CD4-positive, alpha-beta memory T cell (primary cell): ENCODE results near the gene MED14. TPM values are rescaled to one million over a fixed set of nuclear protein-coding genes. Genes with fewer than 3 reads are reported as not detected.

Experiments used
- CTCF ChIA-PET: fragments of 350-600 bp; sonication (Branson Sonifier 250); formaldehyde crosslinking; loops from one replicate; lab custom pipeline; 2021; ENCODE audit warnings: inconsistent platforms; ENCODE audit not compliant: partially characterized antibody; lab: Charles Lee
- POLR2A ChIA-PET: fragments of 350-600 bp; sonication (Branson Sonifier 250); formaldehyde crosslinking; loops from one replicate; lab custom pipeline; 2021; ENCODE audit not compliant: partially characterized antibody; lab: Charles Lee
- DNase-seq, 5 donors: peaks; one replicate each; pipeline versions ENCODE4 v3.0.0 to v3.0.0-alpha.2; 2020 to 2022; ENCODE audit warnings: mixed read lengths in 1 of 5
- H3K27ac ChIP-seq: one replicate; pipeline ENCODE4 v1.7.0; 2013; ENCODE audit warnings: low read depth, low read length
- H3K27me3 ChIP-seq: 2 replicates; pipeline ENCODE4 v1.7.0; 2013; ENCODE audit warnings: mild to moderate bottlenecking, low read length, moderate library complexity; ENCODE audit not compliant: insufficient read depth
- H3K36me3 ChIP-seq: 2 replicates; pipeline ENCODE4 v1.7.0; 2013; ENCODE audit warnings: mild to moderate bottlenecking, low read length, moderate library complexity; ENCODE audit not compliant: insufficient read depth
- H3K4me1 ChIP-seq: 2 replicates; pipeline ENCODE4 v1.7.0; 2013; ENCODE audit warnings: mild to moderate bottlenecking, low read length, moderate library complexity; ENCODE audit not compliant: insufficient read depth
- H3K4me3 ChIP-seq, 2 donors: one replicate each; pipeline ENCODE4 v1.7.0; 2013; ENCODE audit warnings: low read length in 2 of 2, mild to moderate bottlenecking in 1 of 2
- H3K9me3 ChIP-seq, 2 donors: one replicate each; pipeline ENCODE4 v1.7.0; 2013; ENCODE audit warnings: low read length in 2 of 2, control low read depth in 1 of 2; ENCODE audit not compliant: control insufficient read depth in 1 of 2
- H3K27ac Mint-ChIP-seq, 7 donors: one replicate each; pipeline ENCODE4 v1.8.0; 2020 to 2021; ENCODE audit warnings: mixed read lengths in 7 of 7, mild to moderate bottlenecking in 6 of 7, inconsistent platforms in 3 of 7, moderate library complexity in 3 of 7
- H3K27me3 Mint-ChIP-seq, 2 donors: one replicate each; pipeline ENCODE4 v1.8.0; 2020 to 2021; ENCODE audit warnings: mixed read lengths in 2 of 2
- H3K36me3 Mint-ChIP-seq, 2 donors: one replicate each; pipeline ENCODE4 v1.8.0; 2020 to 2021; ENCODE audit warnings: mixed read lengths in 2 of 2, inconsistent platforms in 1 of 2, mild to moderate bottlenecking in 1 of 2
- H3K4me1 Mint-ChIP-seq, 4 donors: one replicate each; pipeline ENCODE4 v1.8.0; 2020 to 2021; ENCODE audit warnings: mixed read lengths in 4 of 4, mild to moderate bottlenecking in 1 of 4
- H3K4me3 Mint-ChIP-seq, 8 donors: one replicate each; pipeline ENCODE4 v1.8.0; 2020 to 2021; ENCODE audit warnings: mixed read lengths in 8 of 8, mild to moderate bottlenecking in 7 of 8, moderate library complexity in 6 of 8, inconsistent platforms in 3 of 8
- H3K9me3 Mint-ChIP-seq, 8 donors: one replicate each; pipeline ENCODE4 v1.8.0; 2020 to 2021; ENCODE audit warnings: mixed read lengths in 8 of 8, mild to moderate bottlenecking in 5 of 8, inconsistent platforms in 3 of 8, moderate library complexity in 1 of 8
- intact Hi-C: fragments of 100-400 bp; cut with micrococcal nuclease; formaldehyde crosslinking; loops from one replicate; pipeline ENCODE4 v1.15.1; 2023
- polyA plus RNA-seq, 2 donors: library from polyadenylated mRNA; unstranded; fragments of 300-500 nt; fragmentation: Illumina TruSeq; gene quantifications; one replicate each; pipeline ENCODE4 v1.2.3, GENCODE V29; 2021
- total RNA-seq, 2 experiments: library from RNA; stranded (reverse); gene quantifications; one replicate each; pipeline ENCODE4 v1.2.3, GENCODE V29; 2021

The MED14 gene
- total and polyA plus RNA-seq, 4 experiments from 2014 or later, result 3.9 to 39.0 (median 25.6) TPM

GRCh38 chrX:40694802-40695201 is 40.5 kb downstream of the MED14 start:
- intact Hi-C loops, result no loop called here
- Histone ChIP-seq H3K4me3 (no peak overlapping the region), H3K27ac (no peak overlapping the region), H3K4me1 (no peaks in the 10 kb centered on the region), H3K27me3 (no peaks in the 10 kb centered on the region), H3K36me3 (peaks cover 3% of the 10 kb centered on the region), H3K9me3 (no peaks in the 10 kb centered on the region)
- Mint-ChIP-seq H3K27me3 (no peaks in the 10 kb centered on the region), H3K27ac (peak overlapping the region in 1 of 7 donors; percentile 19), H3K36me3 (peaks cover 54 to 64% of the 10 kb centered on the region in 2 donors), H3K4me3 (no peak overlapping the region), H3K4me1 (no peaks in the 10 kb centered on the region), H3K9me3 (no peaks in the 10 kb centered on the region)
- POLR2A ChIA-PET, result no interaction called here
- no peak for DNase-seq
- CTCF ChIA-PET, result interaction anchor here (1.1 kb wide), 1 partner anchor 11 kb away, joined by 3 read pairs; no protein-coding TSS in a partner anchor

- peak overlapping the region in 1 of 7 donors; percentile 60 for H3K27ac Mint-ChIP-seq
- H3K9me3 ChIP-seq, result no peaks in the 10 kb centered on the region
- CTCF ChIA-PET, result no interaction called here
- peaks cover 8% of the 10 kb centered on the region for H3K36me3 ChIP-seq
- H3K4me1 Mint-ChIP-seq, result peaks cover 6 to 8% (median 7%) of the 10 kb centered on the region in 4 donors
- H3K36me3 Mint-ChIP-seq, result peaks cover 50 to 66% of the 10 kb centered on the region in 2 donors
- POLR2A ChIA-PET, result no interaction called here
- H3K27me3 ChIP-seq, result no peaks in the 10 kb centered on the region
- no peak overlapping the region for H3K4me3 Mint-ChIP-seq
- no peaks in the 10 kb centered on the region for H3K27me3 Mint-ChIP-seq
- no peaks in the 10 kb centered on the region for H3K9me3 Mint-ChIP-seq
- intact Hi-C loops, result no loop called here
- H3K4me3 ChIP-seq, result no peak overlapping the region
- no peak for DNase-seq
- H3K4me1 ChIP-seq, result peaks cover 5% of the 10 kb centered on the region
- no peak overlapping the region for H3K27ac ChIP-seq
These were observed 46.4 kb downstream of the MED14 start for GRCh38 chrX:40688929-40689328.

- H3K4me3 ChIP-seq, result no peak overlapping the region
- no peak for DNase-seq
- Mint-ChIP-seq H3K36me3 (peaks cover 45 to 61% of the 10 kb centered on the region in 2 donors), H3K9me3 (no peaks in the 10 kb centered on the region), H3K27me3 (no peaks in the 10 kb centered on the region), H3K27ac (peak overlapping the region in 4 of 7 donors; percentile 13 to 44 (median 34)), H3K4me3 (no peak overlapping the region), H3K4me1 (peaks cover 6 to 8% (median 8%) of the 10 kb centered on the region in 4 donors)
- ChIA-PET POLR2A (interaction anchor here (2.9 kb wide), 1 partner anchor 48 kb away, joined by 7 read pairs; the partner anchor contains the start of gene MED14), CTCF (no interaction called here)
- H3K4me1 ChIP-seq, result peaks cover 5% of the 10 kb centered on the region
- no peaks in the 10 kb centered on the region for H3K27me3 ChIP-seq
- peaks cover 18% of the 10 kb centered on the region for H3K36me3 ChIP-seq
- H3K27ac ChIP-seq, result no peak overlapping the region
- no peaks in the 10 kb centered on the region for H3K9me3 ChIP-seq
- intact Hi-C loops, result no loop called here
These were observed 48.2 kb downstream of the MED14 start for GRCh38 chrX:40687169-40687568.

- no peaks in the 10 kb centered on the region for H3K9me3 Mint-ChIP-seq
- Histone ChIP-seq H3K27me3 (no peaks in the 10 kb centered on the region), H3K9me3 (no peaks in the 10 kb centered on the region), H3K27ac (no peak overlapping the region), H3K4me1 (peaks cover 5% of the 10 kb centered on the region), H3K4me3 (no peak overlapping the region), H3K36me3 (peaks cover 21% of the 10 kb centered on the region)
- H3K27ac Mint-ChIP-seq, result peak overlapping the region in 3 of 7 donors; percentile 14 to 43 (median 15)
- H3K4me3 Mint-ChIP-seq, result no peak overlapping the region
- ChIA-PET POLR2A (interaction anchor here (2.9 kb wide), 1 partner anchor 49 kb away, joined by 7 read pairs; the partner anchor contains the start of gene MED14), CTCF (no interaction called here)
- no peaks in the 10 kb centered on the region for H3K27me3 Mint-ChIP-seq
- DNase-seq, result no peak
- peaks cover 43 to 52% of the 10 kb centered on the region in 2 donors for H3K36me3 Mint-ChIP-seq
- intact Hi-C loops, result no loop called here
- H3K4me1 Mint-ChIP-seq, result peaks cover 6 to 8% (median 8%) of the 10 kb centered on the region in 4 donors
These were observed 49.9 kb downstream of the MED14 start for GRCh38 chrX:40685362-40685918.

- peaks cover 5% of the 10 kb centered on the region for H3K4me1 ChIP-seq
- no peak overlapping the region for H3K27ac ChIP-seq
- POLR2A ChIA-PET, result no interaction called here
- CTCF ChIA-PET, result interaction anchor here (1.3 to 1.5 kb wide), 3 partner anchors 11 to 496 kb away, joined by 3 to 4 read pairs (median 3); no protein-coding TSS in a partner anchor
- H3K36me3 Mint-ChIP-seq, result peaks cover 42 to 58% of the 10 kb centered on the region in 2 donors
- H3K4me3 Mint-ChIP-seq, result no peak overlapping the region
- peak overlapping the region in 3 of 7 donors; percentile 29 to 79 (median 38) for H3K27ac Mint-ChIP-seq
- no peaks in the 10 kb centered on the region for H3K9me3 ChIP-seq
- DNase-seq, result no peak
- H3K27me3 ChIP-seq, result no peaks in the 10 kb centered on the region
- no peaks in the 10 kb centered on the region for H3K27me3 Mint-ChIP-seq
- no peaks in the 10 kb centered on the region for H3K9me3 Mint-ChIP-seq
- intact Hi-C loops, result no loop called here
- H3K4me1 Mint-ChIP-seq, result peaks cover 6 to 9% (median 8%) of the 10 kb centered on the region in 4 donors
- H3K4me3 ChIP-seq, result no peak overlapping the region
- peaks cover 21% of the 10 kb centered on the region for H3K36me3 ChIP-seq
These were observed 51.2 kb downstream of the MED14 start for GRCh38 chrX:40684092-40684491.

GRCh38 chrX:40683245-40683644 is 52.1 kb downstream of the MED14 start:
- peaks cover 6 to 10% (median 8%) of the 10 kb centered on the region in 4 donors for H3K4me1 Mint-ChIP-seq
- peaks cover 40 to 59% of the 10 kb centered on the region in 2 donors for H3K36me3 Mint-ChIP-seq
- intact Hi-C loops, result no loop called here
- H3K36me3 ChIP-seq, result peaks cover 20% of the 10 kb centered on the region
- no peak for DNase-seq
- no peak overlapping the region for H3K4me3 Mint-ChIP-seq
- peak overlapping the region in 2 of 7 donors; percentile 19 to 28 for H3K27ac Mint-ChIP-seq
- no peaks in the 10 kb centered on the region for H3K9me3 Mint-ChIP-seq
- no peak overlapping the region for H3K4me3 ChIP-seq
- POLR2A ChIA-PET, result interaction anchor here (0.5 kb wide), 1 partner anchor 406 kb away, joined by 3 read pairs; no protein-coding TSS in a partner anchor
- H3K27ac ChIP-seq, result no peak overlapping the region
- no peaks in the 10 kb centered on the region for H3K9me3 ChIP-seq
- peaks cover 5% of the 10 kb centered on the region for H3K4me1 ChIP-seq
- CTCF ChIA-PET, result interaction anchor here (1.3 to 1.5 kb wide), 3 partner anchors 12 to 497 kb away, joined by 3 to 4 read pairs (median 3); no protein-coding TSS in a partner anchor
- H3K27me3 Mint-ChIP-seq, result no peaks in the 10 kb centered on the region
- H3K27me3 ChIP-seq, result no peaks in the 10 kb centered on the region

GRCh38 chrX:40671126-40671525 is 64.2 kb downstream of the MED14 start:
- Mint-ChIP-seq H3K36me3 (peaks cover 55 to 60% of the 10 kb centered on the region in 2 donors), H3K9me3 (no peaks in the 10 kb centered on the region), H3K27ac (no peak overlapping the region), H3K4me1 (no peaks in the 10 kb centered on the region), H3K27me3 (no peaks in the 10 kb centered on the region), H3K4me3 (no peak overlapping the region)
- Histone ChIP-seq H3K27me3 (no peaks in the 10 kb centered on the region), H3K27ac (no peak overlapping the region), H3K4me1 (no peaks in the 10 kb centered on the region), H3K4me3 (no peak overlapping the region), H3K9me3 (no peaks in the 10 kb centered on the region), H3K36me3 (peaks cover 8% of the 10 kb centered on the region)
- ChIA-PET CTCF (no interaction called here), POLR2A (no interaction called here)
- no peak for DNase-seq
- intact Hi-C loops, result no loop called here
